Bronchial epithelial cell (primary cell): ENCODE data around the gene IQSEC1. TPM values are rescaled to one million over a fixed set of nuclear protein-coding genes. Genes with fewer than 3 reads are reported as not detected.

Source experiments
- DNase-seq: peaks from one replicate; pipeline ENCODE4 v3.0.0-alpha.2; 2010; ENCODE audit warnings: low read depth
- FAIRE-seq: peaks from 2 replicates; lab custom pipeline; 2011; peaks lifted over from hg19 to GRCh38; lab: Jason Lieb, UNC
- H3K27me3 ChIP-seq: 2 replicates; pipeline ENCODE4 v1.5.1; 2011; ENCODE audit warnings: low read length; ENCODE audit not compliant: control insufficient read depth, insufficient read depth
- H3K36me3 ChIP-seq: 2 replicates; pipeline ENCODE4 v1.5.1; 2011; ENCODE audit warnings: low read length; ENCODE audit not compliant: control insufficient read depth, insufficient read depth
- H3K4me3 ChIP-seq: 2 replicates; pipeline ENCODE4 v1.5.1; 2011; ENCODE audit warnings: mild to moderate bottlenecking, low read depth, low read length, control low read depth
- CTCF ChIP-seq: IDR thresholded peaks from 2 replicates; pipeline ENCODE4 v1.5.1; 2011; ENCODE audit warnings: mild to moderate bottlenecking, moderate library complexity, low read length, control low read depth, inconsistent platforms; ENCODE audit not compliant: insufficient read depth, severe bottlenecking
- total RNA-seq: library from RNA; depleted of rRNA; stranded (reverse); fragments of >200 nt; gene quantifications from 2 replicates; pipeline ENCODE4 v1.2.1, GENCODE V29; 2014

IQSEC1 gene
- total RNA-seq, 1 donor from 2014 or later = 6.6 TPM

DNA sequence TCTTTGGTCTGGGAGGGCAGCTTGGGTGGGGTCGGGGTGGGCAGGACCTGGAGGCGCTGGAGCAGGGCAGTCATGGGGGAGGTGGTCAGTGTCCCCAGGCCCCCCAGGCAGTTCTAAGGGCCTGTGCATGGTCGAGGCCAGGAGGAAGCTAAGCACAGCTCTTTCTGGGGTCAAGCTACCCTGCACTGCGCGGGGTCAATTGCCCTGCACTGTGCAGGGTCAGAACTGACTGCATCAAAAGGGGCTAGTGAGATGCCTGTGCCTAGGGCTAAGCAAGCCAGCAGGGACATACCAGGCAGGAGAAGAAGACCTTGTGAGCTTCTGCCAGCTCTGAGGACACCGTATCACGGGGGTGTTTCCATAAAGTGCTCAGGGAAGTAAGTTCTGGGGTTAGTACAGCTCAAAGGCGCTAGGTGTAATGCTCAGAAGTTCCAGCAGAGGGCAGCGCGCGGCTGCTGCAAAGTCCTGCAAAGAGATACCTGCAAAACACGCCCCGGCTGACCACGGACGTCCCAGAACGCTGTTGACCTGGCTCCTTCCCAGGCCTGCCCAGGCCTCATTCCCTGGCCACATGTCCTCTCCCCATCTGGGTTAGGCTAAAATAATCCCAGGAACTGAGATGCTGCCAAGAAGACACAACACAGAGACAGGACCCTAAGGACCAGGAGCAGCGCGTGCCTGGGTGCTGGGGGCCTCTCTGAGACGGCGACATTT, 18.8 kb upstream of the IQSEC1 start:
- peak; percentile 98 for TF ChIP-seq CTCF
- H3K36me3 ChIP-seq = no peaks in the 10 kb centered on the region
- FAIRE-seq (peak; percentile 7), DNase-seq (peak; percentile 67)
- no peaks in the 10 kb centered on the region for H3K27me3 ChIP-seq
- no peak overlapping the region for H3K4me3 ChIP-seq

DNA sequence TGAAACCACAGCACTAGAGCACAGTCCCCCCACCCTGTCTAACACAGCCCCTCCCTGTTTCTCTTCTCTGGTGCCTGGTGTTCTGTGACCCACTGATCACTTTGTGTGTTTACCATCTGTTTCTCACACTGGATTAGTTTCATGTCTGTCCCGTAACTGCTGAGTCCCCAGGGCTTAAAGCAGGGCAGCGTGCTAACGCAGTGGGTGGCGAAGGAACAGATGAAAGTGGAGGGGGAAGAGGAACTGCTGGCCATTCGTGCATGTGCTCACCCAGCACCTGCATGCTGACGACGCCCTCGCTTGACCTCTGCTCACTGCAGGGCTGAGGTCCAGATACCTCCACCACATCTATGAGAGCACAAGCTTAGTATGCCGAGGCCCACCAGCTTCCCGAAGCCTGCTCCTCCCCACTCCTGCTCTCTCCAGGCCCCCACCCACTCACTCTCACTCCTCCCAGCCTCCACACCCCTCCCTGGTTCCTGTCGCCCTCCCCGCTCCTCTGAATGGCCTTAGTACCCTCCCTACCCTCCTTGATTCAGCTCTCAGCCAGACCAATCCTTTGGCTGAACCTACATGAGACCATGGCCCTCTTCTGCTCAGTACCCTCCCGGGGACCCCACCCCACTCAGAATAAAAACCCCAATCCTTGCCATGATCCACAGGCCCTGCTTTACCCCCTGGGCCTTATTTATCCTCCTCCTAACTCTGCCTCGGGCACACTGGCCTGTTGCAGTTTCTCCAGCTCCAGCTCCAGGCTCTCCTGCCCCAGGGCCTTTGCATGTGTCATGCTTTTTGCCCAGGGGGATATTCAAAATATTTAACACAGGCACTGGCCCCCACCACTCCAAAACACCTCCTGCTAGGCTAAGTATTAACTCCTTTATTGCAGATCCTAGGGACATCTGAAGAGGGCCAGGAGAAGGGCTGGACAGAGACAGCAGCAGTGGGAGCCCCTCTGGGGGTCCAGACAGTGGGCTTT, 15.1 kb upstream of the IQSEC1 start:
- H3K36me3 ChIP-seq = no peaks in the 10 kb centered on the region
- no peak for FAIRE-seq
- H3K4me3 ChIP-seq = no peak overlapping the region
- TF ChIP-seq CTCF = no peak
- no peak for DNase-seq
- peaks cover 1% of the 10 kb centered on the region for H3K27me3 ChIP-seq

- FAIRE-seq = no peak
- Histone ChIP-seq H3K4me3 (no peak overlapping the region), H3K36me3 (no peaks in the 10 kb centered on the region)
Observed at GRCh38 chr3:13087320-13087990, 14.2 kb upstream of the IQSEC1 start.

DNA sequence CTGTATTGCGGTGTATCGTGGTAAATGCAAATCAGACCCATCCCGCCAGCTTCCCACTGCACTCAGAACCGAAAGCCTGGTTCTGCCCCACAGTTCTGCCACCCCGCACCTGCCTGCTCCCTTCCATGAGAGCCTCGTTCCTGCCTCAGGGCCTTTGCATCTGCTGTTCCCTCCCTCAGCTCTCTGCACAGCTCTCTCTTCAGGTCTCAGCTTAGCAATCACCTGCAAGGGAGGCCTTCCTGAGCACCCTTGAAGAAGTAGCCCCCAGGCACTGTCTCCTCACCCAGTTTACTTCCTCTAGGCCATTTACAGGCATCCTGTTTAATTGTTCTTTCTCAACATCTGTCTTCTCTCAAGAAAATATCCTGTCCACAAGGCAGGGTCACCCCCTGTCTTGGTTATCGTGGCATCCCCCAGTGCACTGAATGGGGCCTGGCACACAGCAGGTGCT, 13.3 kb upstream of the IQSEC1 start:
- no peak for DNase-seq
- no peak for FAIRE-seq
- no peak overlapping the region for H3K4me3 ChIP-seq
- peaks cover 1% of the 10 kb centered on the region for H3K27me3 ChIP-seq
- TF ChIP-seq CTCF = no peak
- no peaks in the 10 kb centered on the region for H3K36me3 ChIP-seq

More at GRCh38 chr3:13087320-13087990, 14.2 kb upstream of the IQSEC1 start:
- no peak for DNase-seq
- no peak for TF ChIP-seq CTCF
- peaks cover 1% of the 10 kb centered on the region for H3K27me3 ChIP-seq

- no peak for TF ChIP-seq CTCF
- peaks cover 1% of the 10 kb centered on the region for H3K27me3 ChIP-seq
- no peak for FAIRE-seq
- no peaks in the 10 kb centered on the region for H3K36me3 ChIP-seq
- DNase-seq = no peak
- no peak overlapping the region for H3K4me3 ChIP-seq
Observed at GRCh38 chr3:13085846-13086179, 12.6 kb upstream of the IQSEC1 start.
